IMR-90 (cell line): ENCODE results near the gene LRRC4. TPM values are rescaled to one million over a fixed set of nuclear protein-coding genes. Genes with fewer than 3 reads are reported as not detected.

Source experiments
- ATAC-seq: fragments of 200-7000 bp; cut with Tn5 transposase; 2 replicates; pipeline ENCODE4 v1.9.1; 2020; ENCODE audit warnings: low read depth, mild to moderate bottlenecking, moderate library complexity
- Bru-seq: library from RNA; stranded (reverse); fragments of 400-500 nt; gene quantifications from one replicate; lab custom pipeline; 2021; lab: Mats Ljungman, UMichigan
- BruChase-seq, 2 experiments: library from RNA; stranded (reverse); fragments of 400-500 nt; gene quantifications; one replicate each; lab custom pipeline; 2021; lab: Mats Ljungman, UMichigan
- BruUV-seq: library from RNA; stranded (reverse); fragments of 400-500 nt; replicated peaks from 2 replicates; lab custom pipeline; 2021; lab: Mats Ljungman, UMichigan
- CTCF ChIA-PET: fragments of 300-600 bp; formaldehyde crosslinking; extraction: SDS; loops from one replicate; lab custom pipeline; 2021; ENCODE audit warnings: antibody characterized with exemption; lab: Yijun Ruan, JAX
- POLR2A ChIA-PET: fragments of 300-600 bp; sonication (Branson Sonifier 250); formaldehyde crosslinking; loops from one replicate; lab custom pipeline; 2022; ENCODE audit warnings: antibody characterized with exemption; ENCODE audit not compliant: unreplicated experiment; lab: Charles Lee
- DNase-seq: peaks from one replicate; pipeline ENCODE4 v3.0.0; 2013
- H2AFZ ChIP-seq: replicated peaks from 2 replicates; pipeline ENCODE3; 2013; ENCODE audit warnings: low read length, mild to moderate bottlenecking; ENCODE audit not compliant: poor library complexity
- H2AK5ac ChIP-seq: 2 replicates; pipeline ENCODE4 v1.6.1; 2013; ENCODE audit warnings: low read depth, low read length, inconsistent platforms
- H2AK9ac ChIP-seq: replicated peaks from 2 replicates; pipeline ENCODE3; 2013; ENCODE audit warnings: mild to moderate bottlenecking, low read depth, low read length, moderate library complexity; ENCODE audit not compliant: poor library complexity
- H2BK120ac ChIP-seq: 2 replicates; pipeline ENCODE4 v1.6.1; 2013; ENCODE audit warnings: low read depth, low read length, inconsistent platforms
- H2BK15ac ChIP-seq: 3 replicates; pipeline ENCODE4 v1.6.1; 2013; ENCODE audit warnings: low read depth, low read length, inconsistent platforms
- H2BK20ac ChIP-seq: 2 replicates; pipeline ENCODE4 v1.6.1; 2013; ENCODE audit warnings: low read depth, mild to moderate bottlenecking, inconsistent platforms, low read length, moderate library complexity
- H2BK5ac ChIP-seq: 2 replicates; pipeline ENCODE4 v1.6.1; 2013; ENCODE audit warnings: mild to moderate bottlenecking, low read depth, low read length, inconsistent platforms; ENCODE audit not compliant: poor library complexity, severe bottlenecking
- H3K14ac ChIP-seq: replicated peaks from 2 replicates; pipeline ENCODE4 v1.6.1; 2013; ENCODE audit warnings: low read depth, low read length, inconsistent platforms
- H3K18ac ChIP-seq: 2 replicates; pipeline ENCODE4 v1.6.1; 2013; ENCODE audit warnings: low read depth, low read length, control low read depth
- H3K23ac ChIP-seq: 2 replicates; pipeline ENCODE4 v1.6.1; 2013; ENCODE audit warnings: low read depth, low read length, inconsistent platforms
- H3K27ac ChIP-seq: 2 replicates; pipeline ENCODE4 v1.5.1; 2013; ENCODE audit warnings: mild to moderate bottlenecking, control low read depth, low read length; ENCODE audit not compliant: insufficient read depth
- H3K27me3 ChIP-seq: 2 replicates; pipeline ENCODE4 v1.6.1; 2013; ENCODE audit warnings: low read length; ENCODE audit not compliant: control insufficient read depth, insufficient read depth
- H3K36me3 ChIP-seq: 2 replicates; pipeline ENCODE4 v1.6.1; 2013; ENCODE audit warnings: low read length, mixed read lengths; ENCODE audit not compliant: control insufficient read depth, insufficient read depth
- H3K4ac ChIP-seq: 2 replicates; pipeline ENCODE4 v1.6.1; 2013; ENCODE audit warnings: low read depth, low read length, inconsistent platforms
- H3K4me1 ChIP-seq: 2 replicates; pipeline ENCODE4 v1.6.1; 2013; ENCODE audit warnings: low read length, mixed read lengths; ENCODE audit not compliant: control insufficient read depth, insufficient read depth
- H3K4me2 ChIP-seq: 2 replicates; pipeline ENCODE4 v1.6.1; 2013; ENCODE audit warnings: low read depth, mild to moderate bottlenecking, control low read depth, low read length, moderate library complexity
- H3K4me3 ChIP-seq: 2 replicates; pipeline ENCODE4 v1.5.1; 2013; ENCODE audit warnings: low read depth, mild to moderate bottlenecking, control low read depth, low read length, moderate library complexity; ENCODE audit not compliant: insufficient read depth
- H3K56ac ChIP-seq: 2 replicates; pipeline ENCODE4 v1.6.1; 2013; ENCODE audit warnings: low read length, inconsistent platforms; ENCODE audit not compliant: insufficient read depth; ENCODE audit errors: extremely low read depth
- H3K79me1 ChIP-seq, 2 experiments: 2 replicates each; pipeline ENCODE4 v1.6.1; 2013; ENCODE audit warnings: low read length in 2 of 2, inconsistent platforms in 1 of 2, low read depth in 1 of 2
- H3K9ac ChIP-seq: 2 replicates; pipeline ENCODE4 v1.6.1; 2013; ENCODE audit warnings: low read depth, low read length, control low read depth
- H3K9me1 ChIP-seq: 2 replicates; pipeline ENCODE4 v1.6.1; 2013; ENCODE audit warnings: low read length, inconsistent platforms; ENCODE audit not compliant: insufficient read depth
- H3K9me3 ChIP-seq: 2 replicates; pipeline ENCODE4 v1.6.1; 2013; ENCODE audit warnings: low read length; ENCODE audit not compliant: control insufficient read depth, insufficient read depth
- H4K20me1 ChIP-seq: 2 replicates; pipeline ENCODE4 v1.6.1; 2013; ENCODE audit warnings: low read length, inconsistent platforms; ENCODE audit not compliant: insufficient read depth
- H4K5ac ChIP-seq: 2 replicates; pipeline ENCODE4 v1.6.1; 2013; ENCODE audit warnings: mild to moderate bottlenecking, low read depth, low read length, control low read depth
- H4K8ac ChIP-seq, 2 experiments: 2 replicates each; pipeline ENCODE4 v1.6.1; 2013; ENCODE audit warnings: low read depth in 2 of 2, low read length in 2 of 2, control low read depth in 1 of 2, inconsistent platforms in 1 of 2
- H4K91ac ChIP-seq: 2 replicates; pipeline ENCODE4 v1.6.1; 2013; ENCODE audit warnings: low read depth, low read length, inconsistent platforms; ENCODE audit not compliant: insufficient read depth
- CEBPB ChIP-seq: IDR thresholded peaks from 2 replicates; pipeline ENCODE4 v1.6.1; 2012; ENCODE audit warnings: low read depth, low read length, improper control_type of control experiment
- WGBS, 2 experiments: methylation state at CpG; one replicate each; pipeline versions ENCODE4 v1.1.5 to v1.1.7; 2013; ENCODE audit warnings: missing lambda C conversion rate in 2 of 2; ENCODE audit not compliant: insufficient read length in 1 of 2; ENCODE audit errors: extremely low coverage in 2 of 2; 5-methylcytosine and 5-hydroxymethylcytosine counted together
- dilution Hi-C: fragments of 300-500 bp; cut with HindIII; formaldehyde crosslinking; loops from one replicate; pipeline ENCODE4 v1.14.3; 2018; ENCODE audit warnings: low sequenced_read_pairs; ENCODE audit not compliant: unreplicated experiment
- in situ Hi-C: fragments of 300-500 bp; cut with MboI; formaldehyde crosslinking; loops from 3 replicates; pipeline ENCODE4 v1.14.3; 2019; ENCODE audit warnings: low sequenced_read_pairs, inconsistent platforms, mixed read lengths
- intact Hi-C: fragments of 100-400 bp; cut with micrococcal nuclease; formaldehyde crosslinking; loops from 2 replicates; pipeline ENCODE4 v1.10.0; 2022
- long read RNA-seq: library from polyadenylated mRNA; unstranded; transcript quantifications from one replicate; pipeline ENCODE4 v2.0.0, GENCODE V29; 2021; ENCODE audit not compliant: unreplicated experiment
- polyA plus RNA-seq, 3 experiments: library from polyadenylated mRNA; depleted of rRNA; stranded (reverse); fragments of >200 nt; gene quantifications; 2 replicates each; pipeline ENCODE4 v1.2.3, GENCODE V29; 2012; ENCODE audit warnings: low replicate concordance in 1 of 3
- total RNA-seq: library from RNA; depleted of rRNA; stranded (reverse); fragments of >200 nt; gene quantifications from 2 replicates; pipeline ENCODE4 v1.2.3, GENCODE V29; 2012; rRNA removed
- TF ChIP-seq, protein P1 (sequence below): conservative IDR thresholded peaks from 2 replicates; pipeline ENCODE4 v1.5.1; 2012; ENCODE audit warnings: mild to moderate bottlenecking, low read depth, low read length, improper control_type of control experiment

LRRC4 gene, protein sequence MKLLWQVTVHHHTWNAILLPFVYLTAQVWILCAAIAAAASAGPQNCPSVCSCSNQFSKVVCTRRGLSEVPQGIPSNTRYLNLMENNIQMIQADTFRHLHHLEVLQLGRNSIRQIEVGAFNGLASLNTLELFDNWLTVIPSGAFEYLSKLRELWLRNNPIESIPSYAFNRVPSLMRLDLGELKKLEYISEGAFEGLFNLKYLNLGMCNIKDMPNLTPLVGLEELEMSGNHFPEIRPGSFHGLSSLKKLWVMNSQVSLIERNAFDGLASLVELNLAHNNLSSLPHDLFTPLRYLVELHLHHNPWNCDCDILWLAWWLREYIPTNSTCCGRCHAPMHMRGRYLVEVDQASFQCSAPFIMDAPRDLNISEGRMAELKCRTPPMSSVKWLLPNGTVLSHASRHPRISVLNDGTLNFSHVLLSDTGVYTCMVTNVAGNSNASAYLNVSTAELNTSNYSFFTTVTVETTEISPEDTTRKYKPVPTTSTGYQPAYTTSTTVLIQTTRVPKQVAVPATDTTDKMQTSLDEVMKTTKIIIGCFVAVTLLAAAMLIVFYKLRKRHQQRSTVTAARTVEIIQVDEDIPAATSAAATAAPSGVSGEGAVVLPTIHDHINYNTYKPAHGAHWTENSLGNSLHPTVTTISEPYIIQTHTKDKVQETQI
- 0.54 and 0.56 TPM in 2 replicates for total RNA-seq
- polyA plus RNA-seq (2012; rRNA removed): 0.55 and 0.69 TPM in 2 replicates
- 0.27 and 0.43 TPM in 2 replicates for polyA plus RNA-seq (2012; cell fraction: cytosol; rRNA removed)
- 1.1 and 1.9 TPM in 2 replicates for polyA plus RNA-seq (2012; cell fraction: nucleus; rRNA removed; ENCODE audit: low replicate concordance)
- Bru-seq, nascent RNA: percentile 31 among the genes with signal in this experiment
- BruChase-seq, experiment 1, labeled RNA remaining after a 6-hour chase: percentile 39 among the genes with signal in this experiment
- percentile 46 among the genes with signal in this experiment for BruChase-seq, experiment 2, labeled RNA remaining after a 2-hour chase
- long read RNA-seq: 0 reads

DNA sequence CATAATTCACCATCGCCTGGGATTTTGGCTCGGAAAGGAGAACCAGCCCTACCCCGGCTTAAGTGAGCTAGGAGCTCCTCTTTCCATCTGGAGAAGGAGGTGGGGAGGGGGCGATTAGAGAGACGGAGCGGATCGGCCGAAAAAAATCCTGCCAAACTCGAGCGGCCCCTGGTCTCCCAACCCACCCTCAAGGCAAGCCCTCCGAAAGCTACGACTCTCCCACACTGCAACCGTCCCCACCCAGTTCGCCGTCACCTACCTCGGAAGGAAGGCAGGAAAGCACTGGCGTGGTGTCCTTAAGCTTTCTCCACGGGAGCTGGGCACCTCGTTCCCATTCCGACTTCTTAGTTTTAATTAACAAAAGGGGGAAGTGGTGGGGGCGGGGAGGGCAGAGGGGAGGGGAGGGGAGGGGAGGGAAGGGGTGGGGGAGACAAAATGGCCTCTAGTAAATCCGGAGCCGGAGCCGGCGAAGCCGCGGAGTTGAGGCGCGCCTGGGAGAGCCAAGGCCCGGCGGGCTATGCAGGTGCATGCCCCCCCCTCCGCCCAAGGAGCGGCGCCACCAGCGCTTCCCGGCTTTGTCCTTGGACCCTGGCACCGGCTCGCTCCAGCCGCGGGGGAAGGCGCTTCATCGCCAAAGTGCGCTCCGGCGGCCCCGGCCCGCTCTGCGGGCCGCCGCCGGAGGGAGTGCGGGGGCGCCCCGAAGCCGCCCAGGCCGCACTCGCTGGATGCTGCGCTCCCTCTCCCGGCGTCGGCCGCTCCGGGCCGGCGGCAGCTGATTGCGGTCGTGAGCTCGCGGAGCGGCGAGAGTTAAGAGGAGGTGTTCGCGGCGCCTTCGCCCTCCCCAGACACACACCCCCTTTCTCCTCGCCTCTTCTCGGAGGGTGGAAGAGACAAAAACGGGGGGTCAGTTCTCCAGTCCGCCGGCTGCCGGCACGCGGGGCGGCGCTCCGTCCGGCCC is at the start of gene LRRC4:
LRRC4 (minus strand) TSS at position 784 of the 958 bp plus-strand sequence. CDS start 797 bp downstream, outside the sequence.
- peak; percentile 48 for ATAC-seq
- Histone ChIP-seq H3K4ac (no peak within 1 kb of the TSS), H3K14ac (no peak within 1 kb of the TSS), H2BK120ac (no peak within 1 kb of the TSS), H3K27ac (no peak within 1 kb of the TSS; the same call in 1 of the 2 replicates), H3K4me3 (peak within 1 kb of the TSS; percentile 64), H3K9me3 (no peaks in the 10 kb centered on the region), H2BK20ac (no peak within 1 kb of the TSS), H3K79me1 (peaks cover 47 to 61% of the 10 kb centered on the region in 2 experiments), H2AK5ac (no peak within 1 kb of the TSS), H2AK9ac (no peak within 1 kb of the TSS), H4K91ac (no peak within 1 kb of the TSS), H3K36me3 (peaks cover 6% of the 10 kb centered on the region), H3K9ac (peak within 1 kb of the TSS; percentile 52; the same call in 1 of the 2 replicates), H3K4me2 (peak within 1 kb of the TSS; percentile 95), H4K20me1 (peaks cover 80% of the 10 kb centered on the region), H2AFZ (peak within 1 kb of the TSS; percentile 80), H3K9me1 (peaks cover 9% of the 10 kb centered on the region; the same call in 1 of the 2 replicates), H3K23ac (no peak within 1 kb of the TSS), H2BK15ac (no peak within 1 kb of the TSS), H3K56ac (no peak within 1 kb of the TSS), H3K27me3 (no peaks in the 10 kb centered on the region), H3K4me1 (peaks cover 7% of the 10 kb centered on the region; the same call in 1 of the 2 replicates), H2BK5ac (no peak within 1 kb of the TSS), H4K8ac (no peak within 1 kb of the TSS), H3K18ac (no peak within 1 kb of the TSS), H4K5ac (no peak within 1 kb of the TSS)
- in situ Hi-C loops (no loop called here), intact Hi-C loops (loop anchor here (5.0 to 10.0 kb wide), 2 partner anchors 324 to 446 kb away; partner anchors contain the start of genes ARF5 and GCC1), dilution Hi-C loops (no loop called here)
- peak; percentile 43 for DNase-seq
- TF ChIP-seq CEBPB: no peak
- TF ChIP-seq, protein P1, sequence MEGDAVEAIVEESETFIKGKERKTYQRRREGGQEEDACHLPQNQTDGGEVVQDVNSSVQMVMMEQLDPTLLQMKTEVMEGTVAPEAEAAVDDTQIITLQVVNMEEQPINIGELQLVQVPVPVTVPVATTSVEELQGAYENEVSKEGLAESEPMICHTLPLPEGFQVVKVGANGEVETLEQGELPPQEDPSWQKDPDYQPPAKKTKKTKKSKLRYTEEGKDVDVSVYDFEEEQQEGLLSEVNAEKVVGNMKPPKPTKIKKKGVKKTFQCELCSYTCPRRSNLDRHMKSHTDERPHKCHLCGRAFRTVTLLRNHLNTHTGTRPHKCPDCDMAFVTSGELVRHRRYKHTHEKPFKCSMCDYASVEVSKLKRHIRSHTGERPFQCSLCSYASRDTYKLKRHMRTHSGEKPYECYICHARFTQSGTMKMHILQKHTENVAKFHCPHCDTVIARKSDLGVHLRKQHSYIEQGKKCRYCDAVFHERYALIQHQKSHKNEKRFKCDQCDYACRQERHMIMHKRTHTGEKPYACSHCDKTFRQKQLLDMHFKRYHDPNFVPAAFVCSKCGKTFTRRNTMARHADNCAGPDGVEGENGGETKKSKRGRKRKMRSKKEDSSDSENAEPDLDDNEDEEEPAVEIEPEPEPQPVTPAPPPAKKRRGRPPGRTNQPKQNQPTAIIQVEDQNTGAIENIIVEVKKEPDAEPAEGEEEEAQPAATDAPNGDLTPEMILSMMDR: peak; percentile 32
- 1% methylated on average over 31 of the region's 87 CpGs; no CpG with 5 or more reads in 1 of the 2 experiments for WGBS, 2 experiments
- ChIA-PET POLR2A (no interaction called here), CTCF (interaction anchor here (1.3 kb wide), 1 partner anchor 11 kb away, joined by 3 read pairs; no protein-coding TSS in a partner anchor)
- no TSS peak for BruUV-seq
